Stimulated activated CD8-positive, alpha-beta memory T cell treated with anti-CD3 and anti-CD28 coated beads, Interleukin-15, amount 100 ng/mL, for 1 hour (primary cell): ENCODE data around the gene SUPT4H1.

Experiments
- DNase-seq: peaks from one replicate; pipeline ENCODE4 v3.0.0-alpha.2; 2020; ENCODE audit warnings: low read depth

SUPT4H1 gene

GRCh38 chr17:58339755-58340404 is 12.1 kb downstream of the SUPT4H1 start:
- DNase-seq = no peak

DNA sequence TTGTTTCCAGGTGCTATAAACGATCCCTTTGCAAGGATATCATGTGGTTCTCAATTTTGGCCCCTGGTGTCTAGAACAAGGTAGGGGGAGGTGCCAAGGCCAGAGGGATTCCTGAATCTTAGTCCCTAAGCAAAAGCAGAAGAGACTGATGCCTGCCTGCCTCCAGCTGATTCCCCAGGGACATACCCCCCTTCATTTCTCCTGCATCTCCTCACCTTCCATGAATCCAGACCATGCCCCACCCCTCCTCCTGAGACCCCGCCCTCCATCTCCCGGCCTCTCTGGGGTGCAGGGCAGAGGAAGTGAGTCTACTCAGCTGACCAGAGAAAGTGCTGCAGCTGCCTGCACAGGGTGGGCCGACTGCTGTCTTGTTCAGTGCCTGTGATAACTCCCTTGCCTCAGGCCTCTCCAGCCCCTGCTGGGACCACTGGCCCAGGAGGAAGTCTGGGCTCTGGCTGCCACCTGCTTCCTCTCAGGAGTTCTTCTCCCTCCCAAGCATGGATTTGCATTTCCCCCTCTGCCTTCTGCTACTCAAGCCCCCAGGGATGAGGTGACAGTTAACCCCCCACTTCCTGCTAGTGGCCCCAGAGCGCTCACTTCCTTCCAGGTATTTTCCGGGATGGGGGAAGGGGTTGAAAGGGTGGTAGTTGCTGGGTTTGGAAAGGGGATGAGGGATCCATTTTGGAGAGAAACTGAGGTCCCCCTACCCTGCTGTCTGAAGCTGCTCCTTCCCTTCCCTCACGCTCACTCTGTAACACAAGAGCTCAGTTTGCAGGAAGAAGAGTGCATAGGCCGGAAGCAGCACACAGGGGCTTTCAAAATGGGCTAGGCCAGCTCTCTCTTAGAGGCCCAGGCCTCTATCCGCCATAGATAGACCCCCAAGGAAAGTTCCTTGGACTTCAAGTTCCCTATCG is 12.9 kb downstream of the SUPT4H1 start:
- no peak for DNase-seq

DNA sequence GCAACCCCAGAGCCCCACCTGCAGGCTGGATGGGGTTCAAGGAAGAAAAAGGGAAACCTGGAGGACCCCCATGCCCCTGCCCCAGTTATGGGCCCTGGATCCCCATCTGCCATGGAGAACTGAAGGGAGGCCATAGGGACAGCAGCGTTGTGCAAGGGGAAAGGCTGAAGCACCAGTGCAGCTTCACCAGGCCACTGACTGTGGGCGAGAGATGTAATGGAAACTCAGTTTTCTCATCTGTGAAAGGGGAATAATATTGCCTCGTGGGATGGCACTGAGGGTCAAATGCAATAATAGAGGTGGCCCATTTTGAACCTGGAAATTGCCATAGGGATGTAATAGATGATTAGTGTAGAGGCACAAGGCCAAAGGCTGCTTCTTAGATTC is 13.6 kb downstream of the SUPT4H1 start:
- DNase-seq = no peak

GRCh38 chr17:58337600-58338453 is 14.2 kb downstream of the SUPT4H1 start:
- DNase-seq = peak; percentile 73

- DNase-seq = no peak
These were observed 14.8 kb downstream of the SUPT4H1 start for GRCh38 chr17:58337210-58337599.

DNA sequence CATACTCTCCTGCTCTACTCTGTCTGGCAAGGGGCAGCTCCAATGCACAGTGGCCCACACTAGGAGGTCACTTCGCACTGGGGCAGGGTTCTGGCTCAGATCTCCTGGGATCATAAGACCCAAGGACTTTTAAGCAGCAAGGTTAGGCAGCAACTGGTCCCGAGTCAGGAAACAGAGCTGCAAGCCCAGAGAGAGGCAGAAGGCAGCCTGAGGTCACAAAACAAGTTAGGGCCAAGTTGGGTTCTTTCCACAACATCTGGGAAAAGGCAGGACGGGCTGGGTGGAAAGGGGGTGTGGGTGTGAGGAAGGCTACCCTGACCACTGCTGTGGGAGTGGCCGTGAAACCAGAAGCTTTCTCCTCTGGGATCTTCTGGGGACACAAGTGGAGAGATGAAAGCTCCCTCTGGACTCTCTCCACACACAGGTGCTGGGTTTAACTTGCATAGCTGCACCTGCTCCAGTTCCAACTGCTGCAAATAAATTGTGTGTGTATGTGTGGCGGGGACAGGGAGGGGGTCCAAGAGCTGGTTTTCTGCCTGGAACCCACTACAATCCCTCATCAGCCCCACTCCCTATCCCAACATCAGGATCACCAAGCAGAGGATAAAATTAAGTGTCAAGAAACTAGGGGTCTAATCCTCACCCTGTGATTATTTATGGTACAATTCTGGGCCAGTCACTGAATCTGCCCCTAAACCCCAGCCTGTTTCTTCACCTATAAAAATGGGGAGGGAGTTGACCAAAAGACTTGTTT is 15.4 kb downstream of the SUPT4H1 start:
- no peak for DNase-seq

DNA sequence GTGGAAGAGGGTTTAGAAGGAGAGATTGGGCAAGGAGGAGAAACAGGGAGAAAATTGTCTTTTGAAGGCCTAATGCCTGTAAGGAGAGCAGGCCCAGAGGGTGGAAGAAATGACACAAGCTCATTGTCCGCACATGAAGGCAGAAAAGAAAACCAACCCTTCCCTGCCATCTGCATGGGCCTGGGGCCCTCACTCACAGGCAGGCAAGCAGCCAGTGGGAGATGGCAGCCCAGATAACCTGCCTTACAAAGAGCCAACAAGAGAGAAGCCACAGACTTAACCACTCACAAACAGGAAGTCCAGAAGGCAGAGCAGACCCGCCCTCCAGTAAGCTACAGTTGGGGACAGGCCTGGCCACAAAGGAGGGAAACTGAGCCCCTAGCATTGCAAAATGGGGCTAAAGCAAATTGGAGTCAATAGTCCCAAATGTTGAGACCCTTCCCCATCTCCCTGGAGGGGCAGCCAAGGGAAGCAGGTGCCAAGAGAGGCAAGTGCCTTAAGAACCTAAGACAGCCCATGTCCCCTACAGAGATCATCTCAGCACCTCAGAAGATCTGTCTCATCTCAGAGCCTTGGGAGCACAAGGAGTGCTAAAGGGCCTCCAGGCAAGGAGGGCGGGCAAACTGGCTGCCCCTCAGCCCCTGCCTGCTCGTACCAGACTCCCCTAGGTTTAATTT is 16.1 kb downstream of the SUPT4H1 start:
- DNase-seq = no peak

DNA sequence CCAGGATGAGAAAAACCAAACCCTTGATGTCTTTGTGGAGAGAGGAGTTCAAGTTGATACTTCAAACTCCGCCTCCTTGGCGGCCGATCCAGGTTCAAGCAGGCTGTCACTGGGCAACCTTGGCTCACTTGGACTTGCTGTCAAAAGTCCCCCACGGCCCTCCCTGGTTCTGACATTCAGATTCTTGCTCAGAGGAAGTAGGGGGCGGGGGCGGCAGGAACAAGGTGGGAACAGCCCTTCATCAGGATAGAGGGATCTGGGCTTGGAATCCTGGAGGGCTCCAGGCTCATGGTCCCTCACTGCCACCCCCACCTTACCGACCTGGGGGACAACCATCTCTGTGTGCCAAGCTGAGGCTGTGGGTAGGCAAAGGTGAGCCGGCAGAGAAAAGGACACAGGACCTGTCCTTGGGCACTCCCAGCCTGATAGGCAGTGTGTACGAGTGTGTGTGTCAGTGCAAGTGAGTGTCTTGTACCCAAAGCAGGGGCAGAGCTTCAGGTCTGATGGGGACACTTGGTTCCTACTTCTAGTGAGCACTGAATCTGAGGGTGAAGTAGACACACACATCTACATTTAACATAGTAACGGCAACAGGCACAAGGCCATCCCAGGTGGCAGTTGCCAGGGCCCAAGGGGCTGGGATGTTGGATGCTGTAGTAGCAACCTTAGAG is 16.8 kb downstream of the SUPT4H1 start:
- no peak for DNase-seq

GRCh38 chr17:58334661-58335060 is 17.3 kb downstream of the SUPT4H1 start:
- no peak for DNase-seq

DNA sequence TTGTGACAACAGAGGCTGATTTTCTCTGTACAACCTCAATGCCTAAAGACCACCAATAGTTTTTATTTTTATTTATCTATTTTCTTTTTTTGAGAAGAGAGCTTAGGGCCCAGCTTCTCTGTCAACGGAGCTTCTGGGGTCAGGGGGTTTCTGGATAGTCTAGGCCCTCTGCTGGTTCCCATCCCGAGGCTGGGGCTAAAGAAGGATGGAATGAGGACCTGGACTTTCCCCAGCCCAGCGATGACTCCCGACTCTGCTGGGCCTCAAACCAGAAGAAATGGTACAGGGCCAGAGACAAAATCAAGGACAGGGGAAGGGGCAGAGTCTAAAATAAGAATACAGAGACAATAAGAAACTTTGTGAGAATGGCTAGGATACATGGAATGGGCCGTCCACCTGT is 17.7 kb downstream of the SUPT4H1 start:
- no peak for DNase-seq

DNA sequence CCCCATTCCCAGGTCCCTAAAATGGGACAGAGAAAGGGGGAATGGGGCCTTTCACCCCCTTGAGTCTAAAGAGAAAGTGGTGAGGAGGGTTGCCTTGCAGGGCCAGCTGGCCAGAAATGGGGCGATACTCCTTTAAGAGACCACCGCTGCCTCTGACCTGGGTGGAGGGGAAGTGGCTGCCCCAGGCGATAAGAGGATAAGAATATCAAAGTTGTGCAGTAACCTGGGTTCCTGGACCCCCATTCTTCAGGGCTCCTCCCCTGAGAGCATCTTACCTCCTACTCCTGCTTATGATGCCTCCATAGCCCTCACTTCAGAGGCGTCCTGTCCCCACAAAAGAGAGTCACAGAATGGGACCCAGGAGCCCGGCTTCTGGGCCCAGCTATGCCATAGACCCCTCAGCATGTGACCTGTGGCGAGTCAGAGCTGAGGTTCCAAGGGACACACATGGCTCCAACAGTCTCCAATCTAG is 18.2 kb downstream of the SUPT4H1 start:
- DNase-seq = no peak

GRCh38 chr17:58332778-58333735 is 18.9 kb downstream of the SUPT4H1 start:
- DNase-seq = no peak

GRCh38 chr17:58331815-58332777 is 19.9 kb downstream of the SUPT4H1 start:
- peak; percentile 81 for DNase-seq

DNA sequence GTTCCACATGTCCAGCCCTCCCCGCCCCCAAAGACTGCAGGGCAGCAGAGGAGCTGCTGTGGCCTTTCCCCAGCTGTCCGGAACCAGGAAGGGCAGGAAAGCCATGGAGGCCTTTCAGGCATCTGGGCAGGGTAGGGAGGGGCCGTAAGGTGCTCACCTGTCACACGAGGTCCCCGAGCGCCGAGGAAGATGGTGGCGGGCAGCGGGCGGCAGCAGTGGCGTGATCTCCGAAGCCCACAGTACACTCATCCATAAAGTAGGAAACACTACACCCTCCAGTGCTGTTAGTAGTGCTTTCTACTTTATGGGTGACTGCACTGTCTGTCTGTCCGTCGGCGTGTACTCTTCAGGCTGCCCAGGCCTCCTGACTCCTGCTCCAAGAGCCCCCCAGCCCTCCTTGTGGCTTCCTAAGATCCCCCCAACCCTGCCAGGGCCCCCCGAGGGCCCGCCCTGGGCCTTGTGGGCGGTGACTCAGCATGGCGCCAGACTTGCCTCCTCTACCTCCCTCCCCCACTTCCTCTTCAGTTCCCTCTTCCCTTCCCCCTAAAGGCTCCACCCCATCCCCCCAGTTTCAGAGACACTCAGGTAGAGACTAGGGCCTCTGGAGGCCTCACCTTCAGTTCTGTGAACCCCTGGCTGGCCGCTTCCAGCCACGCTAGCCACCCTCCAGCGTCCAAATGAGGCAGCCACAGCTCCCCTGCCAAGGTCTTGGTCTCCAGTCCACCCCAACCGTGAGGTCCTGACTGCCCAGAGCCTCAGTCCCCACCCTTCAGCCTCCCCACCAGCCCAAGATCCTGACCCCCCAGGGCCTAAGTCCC is 20.8 kb downstream of the SUPT4H1 start:
- peak; percentile 59 for DNase-seq

- no peak for DNase-seq
These were observed 21.4 kb downstream of the SUPT4H1 start for GRCh38 chr17:58330538-58330996.

DNA sequence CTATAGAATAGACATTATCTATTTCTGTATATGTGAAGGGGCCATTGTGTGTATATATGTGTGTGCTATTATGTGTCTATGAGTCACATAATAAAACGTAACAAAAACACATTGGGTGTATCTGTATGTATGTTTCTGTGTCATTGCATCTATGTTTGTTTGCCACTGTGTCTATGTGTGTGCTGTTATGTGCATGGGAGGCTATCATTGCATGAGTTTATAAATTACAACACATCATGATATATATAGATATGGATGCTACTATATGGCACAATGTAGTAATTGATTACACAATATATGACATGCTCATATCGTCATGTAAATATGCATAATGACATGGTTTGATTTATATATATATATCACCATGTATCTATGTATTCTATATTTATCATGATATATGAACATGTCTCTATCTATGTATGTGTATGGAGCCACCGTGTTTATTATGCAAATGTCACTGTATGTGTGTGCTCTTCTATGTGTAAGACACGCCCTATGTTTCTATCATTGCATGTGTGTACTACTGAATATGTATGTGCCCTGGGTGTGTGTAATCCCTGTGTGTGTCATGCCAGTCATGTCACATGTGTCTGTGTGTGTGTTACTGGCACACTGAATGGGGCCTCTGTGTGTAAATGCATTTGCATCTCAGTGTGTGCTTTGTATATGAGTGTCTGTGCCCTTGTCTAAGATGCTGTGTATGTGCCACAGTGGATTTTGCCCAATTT is 22.0 kb downstream of the SUPT4H1 start:
- no peak for DNase-seq
